ENCODE data around the gene HAUS8.
"Not testable (repeated sequence)": the region's sequence is repeated elsewhere in the genome, so short reads cannot be mapped to it uniquely, and the experiment has no call there.

Gene HAUS8

GRCh38 chr19:17098326-17098725 lies 23.1 kb upstream of the HAUS8 start:
- TF ChIP-seq ARNT (IDR thresholded peaks at IDR 0.05) (no peak), CTBP1 (IDR thresholded peaks at IDR 0.05; ENCODE audit: borderline replicate concordance) (no peak), FOXM1 (IDR thresholded peaks at IDR 0.05; ENCODE audit: borderline replicate concordance) (no peak), PKNOX1 (IDR thresholded peaks at IDR 0.05) (no peak), TARDBP (IDR thresholded peaks at IDR 0.05) (no peak), SP1 (IDR thresholded peaks at IDR 0.05) (no peak)
- ChIA-PET CTCF (no interaction called here), POLR2A (no interaction called here)
- DNase-seq (ENCODE audit: extremely low spot score), result no peak

- ChIA-PET CTCF (no interaction called here), POLR2A (no interaction called here)
- no peak for DNase-seq (ENCODE audit: extremely low spot score)
- TF ChIP-seq FOXM1 (IDR thresholded peaks at IDR 0.05; ENCODE audit: borderline replicate concordance) (no peak), HDGF (IDR thresholded peaks at IDR 0.05; ENCODE audit: borderline replicate concordance) (no peak), TARDBP (IDR thresholded peaks at IDR 0.05) (no peak), BHLHE40 (IDR thresholded peaks at IDR 0.05; ENCODE audit: borderline replicate concordance) (no peak), NFRKB (IDR thresholded peaks at IDR 0.05) (no peak), FOXK2 (IDR thresholded peaks at IDR 0.05) (no peak), ARNT (IDR thresholded peaks at IDR 0.05) (no peak), ZNF384 (IDR thresholded peaks at IDR 0.05) (no peak)
Observed at GRCh38 chr19:17097593-17098126, 22.4 kb upstream of the HAUS8 start.

GRCh38 chr19:17095141-17095919 lies 20.1 kb upstream of the HAUS8 start:
- DNase-seq (ENCODE audit: extremely low spot score), result no peak
- TF ChIP-seq FOXK2 (IDR thresholded peaks at IDR 0.05) (no peak), PKNOX1 (IDR thresholded peaks at IDR 0.05) (no peak), L3MBTL2 (conservative IDR thresholded peaks at IDR 0.05) (no peak), SP1 (IDR thresholded peaks at IDR 0.05) (no peak), ELF4 (IDR thresholded peaks at IDR 0.05) (no peak)
- POLR2A ChIA-PET, result no interaction called here
- CTCF ChIA-PET, result no interaction called here

GRCh38 chr19:17094694-17095093 lies 19.4 kb upstream of the HAUS8 start:
- DNase-seq (ENCODE audit: extremely low spot score); CTCF ChIA-PET; POLR2A ChIA-PET: not testable (repeated sequence)

- TF ChIP-seq SP1 (IDR thresholded peaks at IDR 0.05) (no peak), ELF4 (IDR thresholded peaks at IDR 0.05) (no peak), TARDBP (IDR thresholded peaks at IDR 0.05) (no peak), FOXK2 (IDR thresholded peaks at IDR 0.05) (no peak), ZNF384 (IDR thresholded peaks at IDR 0.05) (no peak), PKNOX1 (IDR thresholded peaks at IDR 0.05) (no peak), CTBP1 (IDR thresholded peaks at IDR 0.05; ENCODE audit: borderline replicate concordance) (no peak), FOXM1 (IDR thresholded peaks at IDR 0.05; ENCODE audit: borderline replicate concordance) (no peak)
- ChIA-PET CTCF (no interaction called here), POLR2A (no interaction called here)
- no peak for DNase-seq (ENCODE audit: extremely low spot score)
Observed at GRCh38 chr19:17092696-17093095, 17.4 kb upstream of the HAUS8 start.

- DNase-seq (ENCODE audit: extremely low spot score), result no peak
- ChIA-PET CTCF (no interaction called here), POLR2A (no interaction called here)
- no peak for TF ChIP-seq FOXA1 (IDR thresholded peaks at IDR 0.05)
- no peak for TF ChIP-seq FOXM1 (IDR thresholded peaks at IDR 0.05; ENCODE audit: borderline replicate concordance)
- TF ChIP-seq NFRKB (IDR thresholded peaks at IDR 0.05), result no peak
- no peak for TF ChIP-seq TARDBP (IDR thresholded peaks at IDR 0.05)
- TF ChIP-seq ARNT (IDR thresholded peaks at IDR 0.05), result no peak
- TF ChIP-seq SUZ12 (IDR thresholded peaks at IDR 0.05), result no peak
- no peak for TF ChIP-seq HDGF (IDR thresholded peaks at IDR 0.05; ENCODE audit: borderline replicate concordance)
- TF ChIP-seq FOXK2 (IDR thresholded peaks at IDR 0.05), result no peak
- TF ChIP-seq LEF1 (IDR thresholded peaks at IDR 0.05; ENCODE audit: borderline replicate concordance), result no peak
- no peak for TF ChIP-seq PKNOX1 (IDR thresholded peaks at IDR 0.05)
- no peak for TF ChIP-seq BHLHE40 (IDR thresholded peaks at IDR 0.05; ENCODE audit: borderline replicate concordance)
Observed at GRCh38 chr19:17091758-17092333, 16.6 kb upstream of the HAUS8 start.

All from HEK293T (cell line).